NT2/D1 (cell line): ENCODE measurements around the gene OR9Q1.

Experiments used
- SUZ12 ChIP-seq: IDR thresholded peaks from 2 replicates; pipeline ENCODE4 v1.6.1; 2011; ENCODE audit not compliant: insufficient read length, insufficient read depth; ENCODE audit errors: extremely low read depth
- YY1 ChIP-seq: IDR thresholded peaks from 2 replicates; pipeline ENCODE4 v1.6.1; 2011; ENCODE audit not compliant: insufficient read length, insufficient read depth
- ZNF274 ChIP-seq: IDR thresholded peaks from 2 replicates; pipeline ENCODE4 v1.6.1; 2011; ENCODE audit warnings: mild to moderate bottlenecking, low read depth, low read length

- no peak for TF ChIP-seq YY1
- no peak for TF ChIP-seq ZNF274
- no peak for TF ChIP-seq SUZ12
Observed at GRCh38 chr11:58195939-58196338, 172.3 kb downstream of the OR9Q1 start.
